HCEC 1CT (cell line): ENCODE results near the gene CDC42EP3.

ENCODE experiments used
- DNase-seq: peaks from one replicate; pipeline ENCODE4 v3.0.0-alpha.2; 2017

The CDC42EP3 gene

GRCh38 chr2:37633845-37634244 lies 37.6 kb downstream of the CDC42EP3 start:
- DNase-seq: no peak

- no peak for DNase-seq
Observed at GRCh38 chr2:37633234-37633633, 38.2 kb downstream of the CDC42EP3 start.

GRCh38 chr2:37632310-37632709 lies 39.1 kb downstream of the CDC42EP3 start:
- no peak for DNase-seq

GRCh38 chr2:37631698-37632097 lies 39.7 kb downstream of the CDC42EP3 start:
- DNase-seq: no peak

GRCh38 chr2:37631292-37631691 lies 40.1 kb downstream of the CDC42EP3 start:
- DNase-seq: no peak

GRCh38 chr2:37630776-37631175 lies 40.7 kb downstream of the CDC42EP3 start:
- DNase-seq: no peak

GRCh38 chr2:37630301-37630700 lies 41.1 kb downstream of the CDC42EP3 start:
- DNase-seq: peak; percentile 20

- DNase-seq: peak; percentile 88
Observed at GRCh38 chr2:37629529-37629928, 41.9 kb downstream of the CDC42EP3 start.

GRCh38 chr2:37627710-37628109 lies 43.7 kb downstream of the CDC42EP3 start:
- DNase-seq: peak; percentile 60

GRCh38 chr2:37625796-37626571 lies 45.5 kb downstream of the CDC42EP3 start:
- no peak for DNase-seq

- DNase-seq: peak; percentile 83
Observed at GRCh38 chr2:37625156-37625555, 46.3 kb downstream of the CDC42EP3 start.

- peak; percentile 73 for DNase-seq
Observed at GRCh38 chr2:37623971-37624900, 47.2 kb downstream of the CDC42EP3 start.

GRCh38 chr2:37623406-37623805 lies 48.0 kb downstream of the CDC42EP3 start:
- DNase-seq: no peak

GRCh38 chr2:37622450-37623100 lies 48.9 kb downstream of the CDC42EP3 start:
- DNase-seq: no peak

GRCh38 chr2:37621199-37621598 lies 50.2 kb downstream of the CDC42EP3 start:
- peak; percentile 20 for DNase-seq

GRCh38 chr2:37619959-37620300 lies 51.5 kb downstream of the CDC42EP3 start:
- DNase-seq: peak; percentile 20

- DNase-seq: no peak
Observed at GRCh38 chr2:37619230-37619958, 52.0 kb downstream of the CDC42EP3 start.

- no peak for DNase-seq
Observed at GRCh38 chr2:37618326-37618725, 53.1 kb downstream of the CDC42EP3 start.

GRCh38 chr2:37617119-37617892 lies 54.1 kb downstream of the CDC42EP3 start:
- DNase-seq: no peak

GRCh38 chr2:37616677-37617005 lies 54.8 kb downstream of the CDC42EP3 start:
- DNase-seq: peak; percentile 44

- no peak for DNase-seq
Observed at GRCh38 chr2:37615804-37616676, 55.4 kb downstream of the CDC42EP3 start.
